ENCODE measurements around the gene TRIM27. TPM values are rescaled to one million over a fixed set of nuclear protein-coding genes. Genes with fewer than 3 reads are reported as not detected.

The TRIM27 gene
- total RNA-seq, 1 experiment from 2014 or later = 79.8 TPM

DNA sequence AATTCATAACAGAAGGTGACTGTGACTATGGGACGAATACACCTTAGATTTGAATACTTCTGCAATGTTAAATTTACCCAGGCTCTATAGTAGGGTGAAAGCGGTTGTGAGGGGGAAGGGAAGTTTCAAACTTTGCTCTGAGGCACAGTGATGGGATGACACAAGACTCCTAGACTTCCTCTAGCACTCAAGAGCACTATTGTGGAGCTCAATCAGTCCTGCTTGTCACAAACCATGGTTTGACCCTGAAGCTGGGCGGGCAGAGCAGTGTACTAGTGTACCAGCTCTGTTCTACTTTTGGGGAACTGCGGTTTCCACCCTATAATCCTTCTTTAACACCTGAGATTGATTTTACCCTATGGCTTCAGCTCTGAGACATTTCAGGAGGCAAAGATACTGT, 17.1 kb downstream of the TRIM27 start:
- no peak overlapping the region for H3K27ac Mint-ChIP-seq
- TF ChIP-seq SMAD3 (CRISPR knock-in tag; IDR thresholded peaks at IDR 0.05; ENCODE audit: borderline replicate concordance) (no peak), NR1H2 (CRISPR knock-in tag; IDR thresholded peaks at IDR 0.05) (no peak), TEAD4 (CRISPR knock-in tag; IDR thresholded peaks at IDR 0.05) (no peak), KAT7 (CRISPR knock-in tag; IDR thresholded peaks at IDR 0.05; ENCODE audit: borderline replicate concordance) (no peak), MYBL2 (CRISPR knock-in tag; IDR thresholded peaks at IDR 0.05) (no peak), FOXP1 (CRISPR knock-in tag; IDR thresholded peaks at IDR 0.05; ENCODE audit: borderline replicate concordance) (no peak), ZNF317 (CRISPR knock-in tag; IDR thresholded peaks at IDR 0.05; ENCODE audit: borderline replicate concordance, low read depth) (no peak), TP53 (CRISPR knock-in tag; IDR thresholded peaks at IDR 0.05) (no peak)
- TF ChIP-seq, protein P1, sequence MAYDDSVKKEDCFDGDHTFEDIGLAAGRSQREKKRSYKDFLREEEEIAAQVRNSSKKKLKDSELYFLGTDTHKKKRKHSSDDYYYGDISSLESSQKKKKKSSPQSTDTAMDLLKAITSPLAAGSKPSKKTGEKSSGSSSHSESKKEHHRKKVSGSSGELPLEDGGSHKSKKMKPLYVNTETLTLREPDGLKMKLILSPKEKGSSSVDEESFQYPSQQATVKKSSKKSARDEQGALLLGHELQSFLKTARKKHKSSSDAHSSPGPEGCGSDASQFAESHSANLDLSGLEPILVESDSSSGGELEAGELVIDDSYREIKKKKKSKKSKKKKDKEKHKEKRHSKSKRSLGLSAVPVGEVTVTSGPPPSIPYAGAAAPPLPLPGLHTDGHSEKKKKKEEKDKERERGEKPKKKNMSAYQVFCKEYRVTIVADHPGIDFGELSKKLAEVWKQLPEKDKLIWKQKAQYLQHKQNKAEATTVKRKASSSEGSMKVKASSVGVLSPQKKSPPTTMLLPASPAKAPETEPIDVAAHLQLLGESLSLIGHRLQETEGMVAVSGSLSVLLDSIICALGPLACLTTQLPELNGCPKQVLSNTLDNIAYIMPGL (CRISPR knock-in tag; IDR thresholded peaks at IDR 0.05) = no peak
- TF ChIP-seq, protein P2, sequence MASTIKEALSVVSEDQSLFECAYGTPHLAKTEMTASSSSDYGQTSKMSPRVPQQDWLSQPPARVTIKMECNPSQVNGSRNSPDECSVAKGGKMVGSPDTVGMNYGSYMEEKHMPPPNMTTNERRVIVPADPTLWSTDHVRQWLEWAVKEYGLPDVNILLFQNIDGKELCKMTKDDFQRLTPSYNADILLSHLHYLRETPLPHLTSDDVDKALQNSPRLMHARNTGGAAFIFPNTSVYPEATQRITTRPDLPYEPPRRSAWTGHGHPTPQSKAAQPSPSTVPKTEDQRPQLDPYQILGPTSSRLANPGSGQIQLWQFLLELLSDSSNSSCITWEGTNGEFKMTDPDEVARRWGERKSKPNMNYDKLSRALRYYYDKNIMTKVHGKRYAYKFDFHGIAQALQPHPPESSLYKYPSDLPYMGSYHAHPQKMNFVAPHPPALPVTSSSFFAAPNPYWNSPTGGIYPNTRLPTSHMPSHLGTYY (CRISPR knock-in tag; IDR thresholded peaks at IDR 0.05) = no peak
- TF ChIP-seq, protein P3, sequence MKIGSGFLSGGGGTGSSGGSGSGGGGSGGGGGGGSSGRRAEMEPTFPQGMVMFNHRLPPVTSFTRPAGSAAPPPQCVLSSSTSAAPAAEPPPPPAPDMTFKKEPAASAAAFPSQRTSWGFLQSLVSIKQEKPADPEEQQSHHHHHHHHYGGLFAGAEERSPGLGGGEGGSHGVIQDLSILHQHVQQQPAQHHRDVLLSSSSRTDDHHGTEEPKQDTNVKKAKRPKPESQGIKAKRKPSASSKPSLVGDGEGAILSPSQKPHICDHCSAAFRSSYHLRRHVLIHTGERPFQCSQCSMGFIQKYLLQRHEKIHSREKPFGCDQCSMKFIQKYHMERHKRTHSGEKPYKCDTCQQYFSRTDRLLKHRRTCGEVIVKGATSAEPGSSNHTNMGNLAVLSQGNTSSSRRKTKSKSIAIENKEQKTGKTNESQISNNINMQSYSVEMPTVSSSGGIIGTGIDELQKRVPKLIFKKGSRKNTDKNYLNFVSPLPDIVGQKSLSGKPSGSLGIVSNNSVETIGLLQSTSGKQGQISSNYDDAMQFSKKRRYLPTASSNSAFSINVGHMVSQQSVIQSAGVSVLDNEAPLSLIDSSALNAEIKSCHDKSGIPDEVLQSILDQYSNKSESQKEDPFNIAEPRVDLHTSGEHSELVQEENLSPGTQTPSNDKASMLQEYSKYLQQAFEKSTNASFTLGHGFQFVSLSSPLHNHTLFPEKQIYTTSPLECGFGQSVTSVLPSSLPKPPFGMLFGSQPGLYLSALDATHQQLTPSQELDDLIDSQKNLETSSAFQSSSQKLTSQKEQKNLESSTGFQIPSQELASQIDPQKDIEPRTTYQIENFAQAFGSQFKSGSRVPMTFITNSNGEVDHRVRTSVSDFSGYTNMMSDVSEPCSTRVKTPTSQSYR (CRISPR knock-in tag; IDR thresholded peaks at IDR 0.05) = no peak
- TF ChIP-seq, protein P4, sequence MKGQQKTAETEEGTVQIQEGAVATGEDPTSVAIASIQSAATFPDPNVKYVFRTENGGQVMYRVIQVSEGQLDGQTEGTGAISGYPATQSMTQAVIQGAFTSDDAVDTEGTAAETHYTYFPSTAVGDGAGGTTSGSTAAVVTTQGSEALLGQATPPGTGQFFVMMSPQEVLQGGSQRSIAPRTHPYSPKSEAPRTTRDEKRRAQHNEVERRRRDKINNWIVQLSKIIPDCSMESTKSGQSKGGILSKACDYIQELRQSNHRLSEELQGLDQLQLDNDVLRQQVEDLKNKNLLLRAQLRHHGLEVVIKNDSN (CRISPR knock-in tag; IDR thresholded peaks at IDR 0.05) = no peak
- TF ChIP-seq, protein P5, sequence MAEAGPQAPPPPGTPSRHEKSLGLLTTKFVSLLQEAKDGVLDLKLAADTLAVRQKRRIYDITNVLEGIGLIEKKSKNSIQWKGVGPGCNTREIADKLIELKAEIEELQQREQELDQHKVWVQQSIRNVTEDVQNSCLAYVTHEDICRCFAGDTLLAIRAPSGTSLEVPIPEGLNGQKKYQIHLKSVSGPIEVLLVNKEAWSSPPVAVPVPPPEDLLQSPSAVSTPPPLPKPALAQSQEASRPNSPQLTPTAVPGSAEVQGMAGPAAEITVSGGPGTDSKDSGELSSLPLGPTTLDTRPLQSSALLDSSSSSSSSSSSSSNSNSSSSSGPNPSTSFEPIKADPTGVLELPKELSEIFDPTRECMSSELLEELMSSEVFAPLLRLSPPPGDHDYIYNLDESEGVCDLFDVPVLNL (CRISPR knock-in tag; IDR thresholded peaks at IDR 0.05; ENCODE audit: borderline replicate concordance, low read depth) = no peak
- TF ChIP-seq, protein P6, sequence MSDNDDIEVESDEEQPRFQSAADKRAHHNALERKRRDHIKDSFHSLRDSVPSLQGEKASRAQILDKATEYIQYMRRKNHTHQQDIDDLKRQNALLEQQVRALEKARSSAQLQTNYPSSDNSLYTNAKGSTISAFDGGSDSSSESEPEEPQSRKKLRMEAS (CRISPR knock-in tag; IDR thresholded peaks at IDR 0.05) = no peak
- no peak for ATAC-seq
- no peak overlapping the region for H3K4me3 Mint-ChIP-seq
- peaks cover 86% of the 10 kb centered on the region for H3K36me3 Mint-ChIP-seq
- no peaks in the 10 kb centered on the region for H3K9me3 Mint-ChIP-seq
- no peak for DNase-seq (ENCODE audit: low spot score)
- ChIA-PET POLR2A (no interaction called here), CTCF (no interaction called here)
- H3K4me1 Mint-ChIP-seq = no peaks in the 10 kb centered on the region
- H3K27me3 Mint-ChIP-seq (ENCODE audit: low read depth) = no peaks in the 10 kb centered on the region

DNA sequence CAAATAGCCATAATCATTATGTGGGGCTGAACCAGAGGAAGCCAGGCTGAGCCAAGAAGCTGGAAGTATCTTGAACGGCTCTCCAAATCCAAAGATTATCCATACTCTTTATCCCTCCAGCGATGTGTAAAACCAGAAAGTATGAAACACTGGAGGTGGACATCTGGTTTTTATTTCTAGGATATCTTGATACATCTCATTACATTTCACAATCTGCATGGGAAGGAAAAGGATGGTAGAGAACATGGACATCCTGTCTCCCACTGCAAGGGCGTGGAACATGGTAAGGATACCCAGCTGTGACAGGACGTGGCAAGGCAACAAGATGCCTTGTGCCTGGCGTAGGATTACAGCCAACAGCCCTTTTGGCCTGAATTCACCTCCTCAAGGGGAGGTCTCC, 20.1 kb downstream of the TRIM27 start:
- no peak for ATAC-seq
- H3K27me3 Mint-ChIP-seq (ENCODE audit: low read depth) = no peaks in the 10 kb centered on the region
- H3K36me3 Mint-ChIP-seq = peaks cover 67% of the 10 kb centered on the region
- POLR2A ChIA-PET = no interaction called here
- CTCF ChIA-PET = no interaction called here
- H3K4me1 Mint-ChIP-seq = no peaks in the 10 kb centered on the region
- no peak overlapping the region for H3K4me3 Mint-ChIP-seq
- H3K9me3 Mint-ChIP-seq = no peaks in the 10 kb centered on the region
- H3K27ac Mint-ChIP-seq = no peak overlapping the region
- no peak for DNase-seq (ENCODE audit: low spot score)
- TF ChIP-seq, protein P7, sequence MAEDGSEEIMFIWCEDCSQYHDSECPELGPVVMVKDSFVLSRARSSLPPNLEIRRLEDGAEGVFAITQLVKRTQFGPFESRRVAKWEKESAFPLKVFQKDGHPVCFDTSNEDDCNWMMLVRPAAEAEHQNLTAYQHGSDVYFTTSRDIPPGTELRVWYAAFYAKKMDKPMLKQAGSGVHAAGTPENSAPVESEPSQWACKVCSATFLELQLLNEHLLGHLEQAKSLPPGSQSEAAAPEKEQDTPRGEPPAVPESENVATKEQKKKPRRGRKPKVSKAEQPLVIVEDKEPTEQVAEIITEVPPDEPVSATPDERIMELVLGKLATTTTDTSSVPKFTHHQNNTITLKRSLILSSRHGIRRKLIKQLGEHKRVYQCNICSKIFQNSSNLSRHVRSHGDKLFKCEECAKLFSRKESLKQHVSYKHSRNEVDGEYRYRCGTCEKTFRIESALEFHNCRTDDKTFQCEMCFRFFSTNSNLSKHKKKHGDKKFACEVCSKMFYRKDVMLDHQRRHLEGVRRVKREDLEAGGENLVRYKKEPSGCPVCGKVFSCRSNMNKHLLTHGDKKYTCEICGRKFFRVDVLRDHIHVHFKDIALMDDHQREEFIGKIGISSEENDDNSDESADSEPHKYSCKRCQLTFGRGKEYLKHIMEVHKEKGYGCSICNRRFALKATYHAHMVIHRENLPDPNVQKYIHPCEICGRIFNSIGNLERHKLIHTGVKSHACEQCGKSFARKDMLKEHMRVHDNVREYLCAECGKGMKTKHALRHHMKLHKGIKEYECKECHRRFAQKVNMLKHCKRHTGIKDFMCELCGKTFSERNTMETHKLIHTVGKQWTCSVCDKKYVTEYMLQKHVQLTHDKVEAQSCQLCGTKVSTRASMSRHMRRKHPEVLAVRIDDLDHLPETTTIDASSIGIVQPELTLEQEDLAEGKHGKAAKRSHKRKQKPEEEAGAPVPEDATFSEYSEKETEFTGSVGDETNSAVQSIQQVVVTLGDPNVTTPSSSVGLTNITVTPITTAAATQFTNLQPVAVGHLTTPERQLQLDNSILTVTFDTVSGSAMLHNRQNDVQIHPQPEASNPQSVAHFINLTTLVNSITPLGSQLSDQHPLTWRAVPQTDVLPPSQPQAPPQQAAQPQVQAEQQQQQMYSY (CRISPR knock-in tag; IDR thresholded peaks at IDR 0.05) = no peak
- TF ChIP-seq, protein P8, sequence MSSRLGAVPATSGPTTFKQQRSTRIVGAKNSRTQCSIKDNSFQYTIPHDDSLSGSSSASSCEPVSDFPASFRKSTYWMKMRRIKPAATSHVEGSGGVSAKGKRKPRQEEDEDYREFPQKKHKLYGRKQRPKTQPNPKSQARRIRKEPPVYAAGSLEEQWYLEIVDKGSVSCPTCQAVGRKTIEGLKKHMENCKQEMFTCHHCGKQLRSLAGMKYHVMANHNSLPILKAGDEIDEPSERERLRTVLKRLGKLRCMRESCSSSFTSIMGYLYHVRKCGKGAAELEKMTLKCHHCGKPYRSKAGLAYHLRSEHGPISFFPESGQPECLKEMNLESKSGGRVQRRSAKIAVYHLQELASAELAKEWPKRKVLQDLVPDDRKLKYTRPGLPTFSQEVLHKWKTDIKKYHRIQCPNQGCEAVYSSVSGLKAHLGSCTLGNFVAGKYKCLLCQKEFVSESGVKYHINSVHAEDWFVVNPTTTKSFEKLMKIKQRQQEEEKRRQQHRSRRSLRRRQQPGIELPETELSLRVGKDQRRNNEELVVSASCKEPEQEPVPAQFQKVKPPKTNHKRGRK (CRISPR knock-in tag; IDR thresholded peaks at IDR 0.05; ENCODE audit: borderline replicate concordance) = no peak
- TF ChIP-seq, protein P9, sequence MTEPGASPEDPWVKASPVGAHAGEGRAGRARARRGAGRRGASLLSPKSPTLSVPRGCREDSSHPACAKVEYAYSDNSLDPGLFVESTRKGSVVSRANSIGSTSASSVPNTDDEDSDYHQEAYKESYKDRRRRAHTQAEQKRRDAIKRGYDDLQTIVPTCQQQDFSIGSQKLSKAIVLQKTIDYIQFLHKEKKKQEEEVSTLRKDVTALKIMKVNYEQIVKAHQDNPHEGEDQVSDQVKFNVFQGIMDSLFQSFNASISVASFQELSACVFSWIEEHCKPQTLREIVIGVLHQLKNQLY (CRISPR knock-in tag; IDR thresholded peaks at IDR 0.05) = no peak
- no peak for TF ChIP-seq OVOL2 (CRISPR knock-in tag; IDR thresholded peaks at IDR 0.05; ENCODE audit: borderline replicate concordance)
